ENCODE measurements around the gene MRPL55.

MRPL55 gene

GRCh38 chr1:228102791-228103620 lies 6.1 kb downstream of the MRPL55 start, which contains the start of gene C1orf35:
Gene C1orf35, minus strand, starts transcription at chr1:228103325. Its CDS starts 98 bp downstream, at chr1:228103227.
- DNase-seq (ENCODE audit: low read depth in 1 of 2, low spot score in 1 of 2): peak; percentile 82 to 93

- DNase-seq (ENCODE audit: low read depth in 1 of 2, low spot score in 1 of 2): peak; percentile 37 to 41
Measured at GRCh38 chr1:228101994-228102790, 6.9 kb downstream of the MRPL55 start.

- DNase-seq (ENCODE audit: low read depth in 1 of 2, low spot score in 1 of 2): no peak
Measured at GRCh38 chr1:228101614-228101993, 7.5 kb downstream of the MRPL55 start.

GRCh38 chr1:228100822-228101613 lies 8.1 kb downstream of the MRPL55 start:
- DNase-seq (ENCODE audit: low read depth in 1 of 2, low spot score in 1 of 2): no peak

GRCh38 chr1:228099331-228099732 lies 9.8 kb downstream of the MRPL55 start:
- no peak for DNase-seq (ENCODE audit: low read depth in 1 of 2, low spot score in 1 of 2)

GRCh38 chr1:228098323-228098931 lies 10.7 kb downstream of the MRPL55 start:
- no peak for DNase-seq (ENCODE audit: low read depth in 1 of 2, low spot score in 1 of 2)

GRCh38 chr1:228097333-228098081 lies 11.6 kb downstream of the MRPL55 start:
- no peak for DNase-seq (ENCODE audit: low read depth in 1 of 2, low spot score in 1 of 2)

- no peak for DNase-seq (ENCODE audit: low read depth in 1 of 2, low spot score in 1 of 2)
Measured at GRCh38 chr1:228096416-228097332, 12.4 kb downstream of the MRPL55 start.

- DNase-seq (ENCODE audit: low read depth in 1 of 2, low spot score in 1 of 2): no peak
Measured at GRCh38 chr1:228095938-228096337, 13.2 kb downstream of the MRPL55 start.

- DNase-seq (ENCODE audit: low read depth in 1 of 2, low spot score in 1 of 2): no peak
Measured at GRCh38 chr1:228095161-228095560, 13.9 kb downstream of the MRPL55 start.

- DNase-seq (ENCODE audit: low read depth in 1 of 2, low spot score in 1 of 2): no peak
Measured at GRCh38 chr1:228094432-228095016, 14.6 kb downstream of the MRPL55 start.

GRCh38 chr1:228093050-228093906 lies 15.8 kb downstream of the MRPL55 start:
- no peak for DNase-seq (ENCODE audit: low read depth in 1 of 2, low spot score in 1 of 2)

GRCh38 chr1:228092342-228093049 lies 16.6 kb downstream of the MRPL55 start:
- DNase-seq (ENCODE audit: low read depth in 1 of 2, low spot score in 1 of 2): no peak

- no peak for DNase-seq (ENCODE audit: low read depth in 1 of 2, low spot score in 1 of 2)
Measured at GRCh38 chr1:228091084-228091483, 18.0 kb downstream of the MRPL55 start.

- no peak for DNase-seq (ENCODE audit: low read depth in 1 of 2, low spot score in 1 of 2)
Measured at GRCh38 chr1:228090613-228091081, 18.5 kb downstream of the MRPL55 start.

GRCh38 chr1:228089519-228090380 lies 19.3 kb downstream of the MRPL55 start:
- no peak for DNase-seq (ENCODE audit: low read depth in 1 of 2, low spot score in 1 of 2)
